Stomach (tissue), 9 donors: Measurements from ENCODE around the gene TRIM33. TPM values are rescaled to one million over a fixed set of nuclear protein-coding genes. Genes with fewer than 3 reads are reported as not detected.

Source experiments
- DNase-seq, 2 donors: peaks; one replicate each; pipeline versions ENCODE4 v3.0.0 to v3.0.0-alpha.2; 2013 to 2019
- H3K27ac ChIP-seq, 5 donors: fragments of 200-600 bp in 4 of 5; sonication (generic) in 4 of 5; one replicate each; pipeline ENCODE4 v1.5.1; 2013 to 2019; ENCODE audit warnings: mild to moderate bottlenecking in 1 of 5, moderate library complexity in 1 of 5
- H3K27me3 ChIP-seq, 3 donors: fragments of 200-600 bp; sonication (generic); one replicate each; pipeline ENCODE4 v1.5.1; 2017 to 2019; ENCODE audit warnings: mixed run types in 1 of 3
- H3K36me3 ChIP-seq, 4 donors: fragments of 200-600 bp; sonication (generic); 1 replicate in 3 of 4; 2 replicates in 1 of 4; pipeline ENCODE4 v1.5.1; 2016 to 2019
- H3K4me1 ChIP-seq, 4 donors: fragments of 200-600 bp; sonication (generic); one replicate each; pipeline ENCODE4 v1.5.1; 2016 to 2019
- H3K4me3 ChIP-seq, 4 donors: fragments of 200-600 bp; sonication (generic) in 3 of 4; one replicate each; pipeline ENCODE4 v1.5.1; 2016 to 2019; ENCODE audit warnings: mild to moderate bottlenecking in 1 of 4
- H3K9me3 ChIP-seq, 4 donors: fragments of 200-600 bp; sonication (generic); one replicate each; pipeline ENCODE4 v1.5.1; 2016 to 2019
- CTCF ChIP-seq, 7 experiments: fragments of 450-650 bp in 4 of 7; fragments of 200-600 bp in 3 of 7; sonication (generic) in 3 of 7; IDR thresholded peaks; one replicate each; pipeline ENCODE4 v1.5.1; 2016 to 2019; ENCODE audit warnings: antibody characterized with exemption in 7 of 7, control low read depth in 2 of 7, mild to moderate bottlenecking in 1 of 7
- EP300 ChIP-seq: sonication (generic); formaldehyde crosslinking; IDR thresholded peaks from one replicate; pipeline ENCODE4 v1.6.1; 2017; ENCODE audit warnings: antibody characterized with exemption
- POLR2A ChIP-seq, 4 donors: fragments of 450-650 bp; IDR thresholded peaks; one replicate each; pipeline ENCODE4 v1.6.1; 2016; ENCODE audit warnings: antibody characterized with exemption in 4 of 4, control low read depth in 2 of 4, mild to moderate bottlenecking in 1 of 4, moderate library complexity in 1 of 4
- POLR2AphosphoS5 ChIP-seq, 3 donors: sonication (generic); formaldehyde crosslinking; IDR thresholded peaks; one replicate each; pipeline ENCODE4 v1.6.1; 2016; ENCODE audit warnings: antibody characterized with exemption in 3 of 3
- WGBS, 5 donors: extraction: QIAGEN DNeasy Blood & Tissue Kit in 3 of 5; methylation state at CpG; one replicate each; pipeline versions ENCODE4 v1.1.5 to v1.1.7; 2013 to 2018; 5-methylcytosine and 5-hydroxymethylcytosine counted together
- intact Hi-C: fragments of 100-400 bp; cut with DNase I; formaldehyde crosslinking; loops from one replicate; pipeline ENCODE4 v1.15.1; 2023; ENCODE audit warnings: low total_unique reads
- polyA plus RNA-seq, 3 donors: library from polyadenylated mRNA; stranded (reverse); fragments of 200-250 nt; gene quantifications; one replicate each; pipeline ENCODE4 v1.2.3, GENCODE V29; 2013
- total RNA-seq, 5 donors: library from RNA; depleted of rRNA; stranded (reverse); fragments of >200 nt; gene quantifications; one replicate each; pipeline versions ENCODE4 v1.1.0 to v1.2.3, GENCODE V29; 2014 to 2016
- donor health status: healthy with polysubstance abuse.
- donor health status: Bipolar disorder and iron deficiency.
- donor health status: healthy.

The TRIM33 gene
- total and polyA plus RNA-seq, 8 donors, result 7.2 to 211 (median 40.5) TPM

- Histone ChIP-seq H3K36me3 (no peaks in the 10 kb centered on the region), H3K27me3 (no peaks in the 10 kb centered on the region), H3K27ac (no peak overlapping the region), H3K4me3 (no peak overlapping the region), H3K4me1 (no peaks in the 10 kb centered on the region), H3K9me3 (no peaks in the 10 kb centered on the region)
- WGBS, 5 donors, result 69 to 77% (median 77%) methylated on average over 2 of the region's 2 CpGs
- no peak for DNase-seq
- intact Hi-C loops, result no loop called here
- TF ChIP-seq POLR2AphosphoS5 (IDR thresholded peaks at IDR 0.05), result no peak
- TF ChIP-seq EP300, result no peak
- TF ChIP-seq CTCF (IDR thresholded peaks at IDR 0.05), result no peak
- no peak for TF ChIP-seq POLR2A (IDR thresholded peaks at IDR 0.05)
Observed at GRCh38 chr1:114530224-114530623, 19.2 kb upstream of the TRIM33 start.

- no peaks in the 10 kb centered on the region for H3K9me3 ChIP-seq
- no peak overlapping the region for H3K4me3 ChIP-seq
- intact Hi-C loops, result no loop called here
- DNase-seq, result no peak
- no peak overlapping the region for H3K27ac ChIP-seq
- H3K27me3 ChIP-seq, result no peaks in the 10 kb centered on the region
- no peaks in the 10 kb centered on the region for H3K4me1 ChIP-seq
- no peaks in the 10 kb centered on the region for H3K36me3 ChIP-seq
- TF ChIP-seq POLR2AphosphoS5 (IDR thresholded peaks at IDR 0.05), result no peak
- no peak for TF ChIP-seq CTCF (IDR thresholded peaks at IDR 0.05)
- no peak for TF ChIP-seq POLR2A (IDR thresholded peaks at IDR 0.05)
- TF ChIP-seq EP300, result no peak
Observed at GRCh38 chr1:114524944-114525343, 13.9 kb upstream of the TRIM33 start.

GRCh38 chr1:114522264-114522575 lies 11.2 kb upstream of the TRIM33 start:
- Histone ChIP-seq H3K27ac (no peak overlapping the region), H3K27me3 (no peaks in the 10 kb centered on the region), H3K9me3 (no peaks in the 10 kb centered on the region), H3K36me3 (no peaks in the 10 kb centered on the region), H3K4me1 (no peaks in the 10 kb centered on the region), H3K4me3 (no peak overlapping the region)
- intact Hi-C loops, result no loop called here
- no peak for DNase-seq
- TF ChIP-seq POLR2AphosphoS5 (IDR thresholded peaks at IDR 0.05), result no peak
- TF ChIP-seq POLR2A (IDR thresholded peaks at IDR 0.05), result no peak
- WGBS, 5 donors, result 51 to 59% (median 54%) methylated on average over 2 of the region's 2 CpGs

- TF ChIP-seq CTCF (IDR thresholded peaks at IDR 0.05) (no peak), POLR2A (IDR thresholded peaks at IDR 0.05) (no peak), EP300 (no peak), POLR2AphosphoS5 (IDR thresholded peaks at IDR 0.05) (no peak)
- 74 to 91% (median 88%) methylated on average over 8 of the region's 8 CpGs for WGBS, 5 donors
- H3K36me3 ChIP-seq, result no peaks in the 10 kb centered on the region
- intact Hi-C loops, result no loop called here
- H3K4me3 ChIP-seq, result no peak overlapping the region
- no peaks in the 10 kb centered on the region for H3K27me3 ChIP-seq
- no peaks in the 10 kb centered on the region for H3K4me1 ChIP-seq
- H3K9me3 ChIP-seq, result no peaks in the 10 kb centered on the region
- DNase-seq, result no peak
- H3K27ac ChIP-seq, result no peak overlapping the region
Observed at GRCh38 chr1:114521396-114522263, 10.6 kb upstream of the TRIM33 start.

- H3K4me3 ChIP-seq, result no peak overlapping the region
- H3K9me3 ChIP-seq, result no peaks in the 10 kb centered on the region
- peaks cover 0 to 9% (median 4%) of the 10 kb centered on the region in 4 donors for H3K4me1 ChIP-seq
- intact Hi-C loops, result no loop called here
- H3K27me3 ChIP-seq, result no peaks in the 10 kb centered on the region
- no peak overlapping the region for H3K27ac ChIP-seq
- WGBS, 5 donors, result 64 to 81% (median 66%) methylated on average over 1 to 2 of the region's 2 CpGs
- H3K36me3 ChIP-seq, result no peaks in the 10 kb centered on the region
- no peak for TF ChIP-seq CTCF (IDR thresholded peaks at IDR 0.05)
- TF ChIP-seq POLR2AphosphoS5 (IDR thresholded peaks at IDR 0.05), result peak in 1 of 3 donors; percentile 11
- no peak for DNase-seq
Observed at GRCh38 chr1:114517348-114517747, 6.3 kb upstream of the TRIM33 start.
